ENCODE results near the gene VPS37C. TPM values are rescaled to one million over a fixed set of nuclear protein-coding genes. Genes with fewer than 3 reads are reported as not detected.

The VPS37C gene
- total and polyA plus RNA-seq, 4 donors, result 14.8 to 35.8 (median 22.3) TPM

GRCh38 chr11:61134801-61135257, 26.4 kb downstream of the VPS37C start:
- Histone ChIP-seq H3K4me3 (no peak overlapping the region), H3K4me1 (ENCODE audit: control insufficient read depth in 5 of 5, insufficient read depth in 5 of 5, low read length in 5 of 5) (peaks cover 0 to 9% (median 3%) of the 10 kb centered on the region in 5 donors), H3K9ac (ENCODE audit: insufficient read depth in 1 of 2, low read length in 2 of 2) (no peak overlapping the region), H3K36me3 (ENCODE audit: control insufficient read depth in 4 of 4, insufficient read depth in 4 of 4, low read length in 4 of 4) (peaks cover 0 to 52% (median 9%) of the 10 kb centered on the region in 4 donors), H3K9me3 (ENCODE audit: control insufficient read depth in 4 of 4, insufficient read depth in 3 of 4, low read length in 3 of 4) (no peaks in the 10 kb centered on the region), H3K27me3 (ENCODE audit: control insufficient read depth in 3 of 3, insufficient read depth in 3 of 3, low read length in 2 of 3) (no peaks in the 10 kb centered on the region), H3K27ac (ENCODE audit: low read depth in 1 of 2, low read length in 1 of 2) (no peak overlapping the region)
- no peak for ATAC-seq (ENCODE audit: insufficient read depth, low FRiP score)
- no peak for TF ChIP-seq CTCF (IDR thresholded peaks at IDR 0.05; ENCODE audit: control extremely low read depth, extremely low read depth)
- 95 to 96% methylated on average over 12 of the region's 12 CpGs for WGBS, 2 donors
- peak in 1 of 3 donors; percentile 10 for DNase-seq

- DNase-seq, result no peak
These were observed 27.1 kb downstream of the VPS37C start for GRCh38 chr11:61133956-61134662.

GRCh38 chr11:61133145-61133544, 28.1 kb downstream of the VPS37C start:
- H3K36me3 ChIP-seq (ENCODE audit: control insufficient read depth in 4 of 4, insufficient read depth in 4 of 4, low read length in 4 of 4), result peaks cover 0 to 47% (median 9%) of the 10 kb centered on the region in 4 donors
- no peak for ATAC-seq (ENCODE audit: insufficient read depth, low FRiP score)

More at GRCh38 chr11:61133956-61134662, 27.1 kb downstream of the VPS37C start:
- no peaks in the 10 kb centered on the region for H3K27me3 ChIP-seq (ENCODE audit: control insufficient read depth in 3 of 3, insufficient read depth in 3 of 3, low read length in 2 of 3)
- no peak overlapping the region for H3K4me3 ChIP-seq
- no peak overlapping the region for H3K9ac ChIP-seq (ENCODE audit: insufficient read depth in 1 of 2, low read length in 2 of 2)
- H3K9me3 ChIP-seq (ENCODE audit: control insufficient read depth in 4 of 4, insufficient read depth in 3 of 4, low read length in 3 of 4), result no peaks in the 10 kb centered on the region
- peaks cover 0 to 52% (median 9%) of the 10 kb centered on the region in 4 donors for H3K36me3 ChIP-seq (ENCODE audit: control insufficient read depth in 4 of 4, insufficient read depth in 4 of 4, low read length in 4 of 4)
- H3K27ac ChIP-seq (ENCODE audit: low read depth in 1 of 2, low read length in 1 of 2), result no peak overlapping the region
- no peak for TF ChIP-seq CTCF (IDR thresholded peaks at IDR 0.05; ENCODE audit: control extremely low read depth, extremely low read depth)
- WGBS, 2 donors, result 95 to 96% methylated on average over 18 of the region's 18 CpGs
- H3K4me1 ChIP-seq (ENCODE audit: control insufficient read depth in 5 of 5, insufficient read depth in 5 of 5, low read length in 5 of 5), result peaks cover 0 to 5% (median 2%) of the 10 kb centered on the region in 5 donors
- ATAC-seq (ENCODE audit: insufficient read depth, low FRiP score), result no peak

More at GRCh38 chr11:61133145-61133544, 28.1 kb downstream of the VPS37C start:
- Histone ChIP-seq H3K27ac (ENCODE audit: low read depth in 1 of 2, low read length in 1 of 2) (no peak overlapping the region), H3K27me3 (ENCODE audit: control insufficient read depth in 3 of 3, insufficient read depth in 3 of 3, low read length in 2 of 3) (no peaks in the 10 kb centered on the region), H3K9ac (ENCODE audit: insufficient read depth in 1 of 2, low read length in 2 of 2) (no peak overlapping the region), H3K4me1 (ENCODE audit: control insufficient read depth in 5 of 5, insufficient read depth in 5 of 5, low read length in 5 of 5) (peaks cover 0 to 5% (median 0%) of the 10 kb centered on the region in 5 donors), H3K4me3 (no peak overlapping the region), H3K9me3 (ENCODE audit: control insufficient read depth in 4 of 4, insufficient read depth in 3 of 4, low read length in 3 of 4) (no peaks in the 10 kb centered on the region)
- no peak for TF ChIP-seq CTCF (IDR thresholded peaks at IDR 0.05; ENCODE audit: control extremely low read depth, extremely low read depth)
- WGBS, 2 donors, result 92 to 94% methylated on average over 7 of the region's 7 CpGs
- no peak for DNase-seq

Measured in lung (tissue), 12 donors.